Measurements from ENCODE around the gene NPTXR.

The NPTXR gene

DNA sequence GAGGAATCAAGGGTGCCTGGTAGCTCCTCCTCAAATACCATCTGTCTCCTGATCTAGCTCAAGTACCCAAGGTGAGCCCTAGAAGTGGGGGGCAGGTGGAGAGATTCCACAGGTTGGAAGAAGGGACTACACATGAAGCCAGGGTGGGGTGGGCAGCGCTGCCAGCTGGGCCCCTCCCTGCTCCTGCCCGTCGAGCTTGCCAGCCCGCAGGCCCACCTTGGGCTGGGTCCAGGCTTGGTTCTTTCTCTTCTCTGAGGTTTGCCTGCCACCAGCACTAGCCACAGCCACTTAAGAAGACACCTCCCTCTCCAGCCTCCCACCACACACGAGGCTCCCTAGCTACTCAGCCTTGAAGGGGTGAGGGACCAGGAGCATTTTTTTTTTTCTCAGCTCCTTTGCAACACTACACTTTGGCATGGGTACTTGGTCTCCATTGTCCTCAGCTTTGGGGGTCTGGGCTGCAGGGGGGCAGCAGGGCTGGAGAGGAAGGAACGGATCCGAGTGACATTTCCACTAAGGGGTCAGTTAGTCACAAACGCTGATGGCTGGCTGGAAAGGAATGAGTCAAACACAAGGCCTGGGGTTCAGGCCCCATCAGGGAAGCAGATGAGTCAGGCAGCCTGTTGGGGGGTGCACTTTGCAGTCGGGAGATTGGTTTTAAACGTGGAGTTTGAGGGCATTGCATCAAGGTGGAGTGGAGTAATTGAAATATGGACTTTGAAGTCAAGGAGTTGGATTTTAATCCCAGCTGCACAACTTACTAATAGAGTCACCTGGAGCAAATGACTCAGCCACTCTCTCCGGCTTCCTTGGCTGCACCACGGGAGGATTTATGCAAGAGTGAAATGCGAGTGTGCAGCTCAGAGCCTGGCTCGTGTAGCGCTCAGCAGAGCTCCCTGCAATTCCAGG, 7.4 kb upstream of the NPTXR start:
- no peak for DNase-seq

DNA sequence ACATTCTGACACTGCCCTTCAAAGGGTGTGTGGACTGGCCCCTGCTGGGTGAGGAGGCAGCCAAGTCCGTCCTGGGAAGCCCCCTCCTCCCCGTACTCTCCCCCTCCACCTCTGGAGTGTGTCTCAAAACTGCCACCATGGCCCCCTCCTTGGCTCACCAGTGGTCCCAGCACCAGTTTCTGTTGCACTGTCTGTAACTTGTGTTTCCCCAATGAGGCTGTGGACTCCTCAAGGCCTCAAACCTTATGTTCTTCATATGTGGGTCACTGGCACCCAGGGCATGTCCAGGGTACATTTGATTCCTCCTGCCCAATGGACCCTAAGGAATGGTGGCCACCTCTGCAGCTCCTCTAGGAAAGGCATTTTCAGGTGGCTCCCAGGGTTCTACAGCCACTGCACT, 6.6 kb upstream of the NPTXR start:
- no peak for DNase-seq

DNA sequence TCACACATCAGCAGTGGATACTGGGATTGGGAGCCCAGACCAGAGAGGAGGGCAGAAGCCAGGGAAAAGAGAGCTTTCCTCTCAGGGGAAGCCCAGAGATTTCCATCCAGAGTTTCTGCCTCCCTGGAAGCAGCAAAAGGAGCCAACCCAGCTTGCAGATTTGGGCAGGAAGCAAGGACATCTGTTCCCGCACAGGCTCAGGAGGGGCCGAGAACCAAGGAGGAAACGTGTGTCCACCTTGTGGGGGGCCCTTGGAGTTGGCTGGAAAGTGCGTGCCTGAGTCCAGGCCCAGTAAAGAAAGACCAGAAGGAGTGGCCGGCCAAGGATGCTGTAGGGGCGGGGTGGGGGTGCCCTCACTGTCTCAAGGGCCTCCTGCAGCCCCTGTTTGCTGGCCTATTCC, 6.0 kb upstream of the NPTXR start:
- DNase-seq: no peak

DNA sequence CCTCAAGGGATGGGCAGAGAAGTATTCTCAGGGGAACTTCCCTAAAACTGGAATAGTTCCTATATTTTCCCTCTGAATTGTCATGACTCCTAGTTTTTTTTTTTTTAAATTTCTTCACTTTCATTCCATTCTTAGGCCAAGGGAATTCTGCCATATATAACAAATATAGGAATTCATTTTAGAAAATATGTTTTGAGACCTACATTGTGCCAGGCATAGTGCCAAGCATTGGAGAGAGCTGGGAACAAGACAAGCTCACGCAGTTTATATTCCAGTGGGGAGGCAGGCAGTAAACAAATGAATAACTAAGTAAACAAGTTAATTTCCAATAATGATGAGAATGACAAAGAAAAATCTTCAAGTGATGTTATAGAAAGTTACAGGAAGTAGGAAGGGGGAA, 2.6 kb upstream of the NPTXR start:
- no peak for DNase-seq

DNA sequence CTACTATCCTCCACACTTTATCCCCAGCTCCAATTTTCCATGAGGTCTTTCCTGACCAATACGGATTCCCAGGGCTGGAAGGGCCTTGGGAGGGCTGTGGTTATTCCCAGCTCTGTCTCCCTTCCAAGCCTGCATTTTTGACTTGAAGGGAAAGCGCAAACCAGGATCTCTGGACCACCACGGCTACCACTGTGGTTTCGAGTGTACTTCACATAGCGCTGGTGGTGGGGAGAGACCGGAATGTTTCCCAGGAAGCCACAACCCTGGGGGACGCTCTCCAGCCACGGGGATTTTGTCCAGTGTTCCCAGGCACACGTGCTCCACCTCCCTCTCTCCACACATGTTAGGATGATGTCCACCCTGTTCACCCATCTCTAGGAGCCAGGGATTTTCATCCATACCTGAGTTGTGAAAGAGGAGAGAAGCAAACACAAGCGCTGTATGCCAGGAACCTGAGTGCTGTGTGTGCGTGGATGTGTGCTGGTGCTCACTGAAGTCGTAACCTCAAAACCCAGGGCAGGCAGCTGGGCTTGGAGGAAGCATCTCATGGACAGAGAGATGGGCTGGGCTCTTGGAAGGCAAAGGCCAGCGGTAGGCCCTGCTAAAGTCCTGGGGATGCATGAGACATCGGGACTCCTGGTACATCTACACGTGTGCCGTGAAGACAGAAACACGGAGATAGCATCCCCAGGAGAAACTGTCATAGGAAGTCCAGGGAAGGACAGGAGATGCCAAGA, 1.3 kb upstream of the NPTXR start:
- no peak for DNase-seq

DNA sequence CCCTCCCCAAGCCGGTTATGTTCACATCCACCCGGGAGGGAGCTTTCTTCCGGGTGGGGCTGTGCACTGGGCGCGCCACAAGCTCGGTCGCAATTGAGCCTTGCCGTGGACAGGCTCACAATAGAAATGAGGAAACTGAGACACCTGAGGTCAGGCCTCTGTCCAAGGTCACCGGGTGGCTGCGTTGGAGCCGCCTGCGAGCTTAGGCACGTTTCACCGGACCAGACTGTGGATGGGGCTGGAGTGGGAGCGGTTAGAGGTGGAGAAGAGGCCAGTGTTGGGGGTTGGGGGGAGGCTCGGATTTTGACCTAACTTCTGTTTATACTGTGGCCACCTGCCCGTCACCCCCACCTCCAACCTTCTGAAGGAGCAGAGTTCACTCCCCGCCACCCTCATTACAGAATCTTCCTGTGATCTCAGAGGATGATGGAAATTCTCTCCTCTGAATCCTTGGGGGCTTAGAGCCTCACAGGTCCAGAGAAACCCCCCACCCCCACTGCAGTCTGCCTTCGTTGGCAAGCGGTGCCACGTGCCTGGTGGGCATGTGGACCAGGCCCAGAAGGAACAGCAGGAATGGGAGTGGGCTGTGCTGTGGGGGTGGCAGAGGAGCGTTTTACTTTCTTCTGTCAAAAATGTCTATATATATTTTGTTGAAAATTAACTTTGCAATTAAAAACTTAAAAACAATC, 631 bp upstream of the NPTXR start:
- DNase-seq: no peak

DNA sequence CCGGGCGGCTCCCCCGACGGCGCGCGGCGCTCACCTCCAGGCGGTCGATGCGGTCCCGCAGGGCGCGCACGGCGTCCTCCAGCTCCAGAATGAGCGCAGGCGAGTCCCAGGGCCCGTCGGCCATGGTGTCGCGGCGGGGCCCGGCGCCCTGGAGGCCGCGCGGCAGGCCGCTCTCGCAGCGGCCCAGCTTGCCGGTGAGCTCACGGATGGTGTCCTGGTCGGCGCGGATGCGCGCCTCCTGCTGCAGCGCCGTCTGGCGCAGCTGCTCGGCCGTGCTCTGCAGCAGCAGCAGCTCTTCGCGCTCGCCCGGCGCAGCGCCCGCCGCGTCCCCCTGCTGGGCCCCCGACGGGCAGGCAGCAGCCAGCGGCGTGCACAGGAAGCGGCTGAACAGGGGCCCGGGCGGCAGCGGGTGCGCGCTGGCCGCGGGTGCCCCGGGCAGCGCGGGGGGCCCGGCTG, 599 bp downstream of the NPTXR start:
- peak; percentile 33 for DNase-seq

DNA sequence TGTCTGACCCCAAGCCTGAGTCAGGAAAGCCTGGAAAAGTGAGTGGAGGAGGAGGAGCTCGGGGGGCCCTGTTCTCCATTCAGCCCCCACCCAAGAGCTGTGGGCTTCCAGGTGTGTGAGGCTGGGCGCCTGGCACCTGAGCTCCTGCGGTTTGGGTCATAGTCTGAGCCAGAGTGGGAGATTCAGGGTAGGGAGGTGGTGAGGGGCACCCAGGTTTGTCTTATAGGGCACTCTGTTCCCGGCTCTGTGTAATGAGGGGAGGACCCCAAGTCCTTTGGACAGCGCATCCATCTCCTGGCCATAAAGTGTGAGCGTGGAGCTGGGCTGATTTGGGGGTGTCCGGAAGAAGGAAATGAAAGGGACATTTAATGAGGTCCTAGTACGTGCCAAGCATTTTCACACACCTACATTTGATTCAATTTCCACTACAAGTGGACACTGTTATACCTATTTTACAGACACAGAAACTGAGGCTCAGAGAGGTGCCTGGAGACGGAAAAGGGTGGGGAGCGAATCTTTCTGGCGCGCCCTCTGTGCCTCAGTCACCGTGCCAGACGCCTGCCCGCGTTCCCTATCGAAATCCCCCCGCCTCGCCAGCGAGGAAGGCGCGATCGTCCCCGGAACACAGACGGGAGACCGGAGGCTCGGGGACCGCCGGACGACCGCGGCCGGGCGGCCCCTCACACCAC, 1.2 kb downstream of the NPTXR start:
- no peak for DNase-seq

DNA sequence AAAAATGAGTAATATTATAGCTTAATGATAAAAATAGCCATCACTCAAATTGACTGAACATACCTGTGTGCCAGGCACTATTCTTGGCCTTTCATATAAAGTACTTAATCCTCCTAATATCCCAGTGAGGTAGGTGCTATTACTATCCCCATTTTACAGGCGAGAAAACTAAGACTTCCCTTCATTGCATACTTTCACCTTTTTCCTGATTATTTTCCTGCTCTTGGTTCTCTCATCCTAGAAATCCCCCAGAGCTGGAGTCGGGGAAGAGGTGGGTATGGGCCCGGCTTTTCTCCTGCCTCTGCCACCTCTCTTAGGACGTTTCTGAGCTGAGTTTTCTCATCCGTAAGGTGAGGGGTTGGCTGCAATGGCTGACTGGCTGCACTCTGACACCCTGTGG, 2.2 kb downstream of the NPTXR start:
- no peak for DNase-seq

DNA sequence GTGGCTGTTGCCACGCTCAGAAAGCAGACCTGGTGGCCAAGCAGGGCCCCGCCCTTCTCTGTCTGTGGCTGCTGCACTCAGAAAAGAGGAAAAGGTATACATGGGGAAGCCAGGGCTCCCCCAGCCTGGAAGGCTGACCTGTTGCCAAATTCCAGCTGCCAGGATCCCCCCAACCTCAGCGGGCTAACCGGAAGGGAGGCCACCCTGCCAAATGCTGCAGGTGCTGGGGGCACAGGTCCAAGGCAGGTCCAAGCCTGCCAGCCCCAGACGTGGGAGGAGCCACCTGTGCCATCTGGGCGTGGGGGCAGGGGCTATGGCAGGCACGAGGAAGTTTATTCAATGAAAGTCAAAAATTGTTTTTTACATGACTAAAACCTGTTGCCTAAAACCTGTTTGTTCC, 2.6 kb downstream of the NPTXR start:
- DNase-seq: no peak

DNA sequence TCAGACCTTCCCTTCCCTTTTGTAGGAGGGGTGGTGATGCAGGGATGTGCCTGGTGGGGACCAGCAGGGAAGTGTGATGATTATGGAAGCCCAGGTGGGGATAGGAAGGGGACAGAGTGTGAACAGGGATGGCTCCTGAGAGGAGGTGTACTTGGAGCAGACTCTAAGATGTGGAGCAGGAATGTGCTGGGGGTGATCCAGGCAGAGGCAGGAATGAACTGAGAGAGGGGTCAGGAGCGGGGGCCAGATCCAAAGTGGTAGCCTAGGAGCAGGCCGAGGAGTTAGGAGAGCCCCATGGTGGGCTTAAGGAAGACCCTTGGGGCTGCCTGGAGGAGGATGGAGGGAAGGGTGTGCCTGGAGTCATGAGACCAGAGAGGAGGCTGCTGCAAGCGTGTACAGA, 3.7 kb downstream of the NPTXR start:
- no peak for DNase-seq

DNA sequence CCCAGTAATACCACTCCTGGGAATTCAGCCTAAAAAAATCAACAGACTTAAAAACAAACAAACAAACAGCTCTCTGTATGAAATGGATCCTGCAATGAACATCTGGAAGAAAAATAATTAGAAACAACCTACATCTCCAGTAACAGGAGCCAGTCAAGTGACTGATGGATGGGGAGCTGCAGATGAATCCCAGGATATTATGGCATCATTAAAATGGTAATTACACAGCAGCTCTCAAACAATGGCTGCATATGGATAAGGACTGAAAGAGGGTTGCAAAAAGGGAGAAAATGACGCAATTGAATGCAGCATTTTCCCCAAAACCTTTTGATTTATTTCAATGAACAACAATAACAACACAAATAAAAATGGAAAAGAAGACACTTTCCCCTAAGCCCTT, 4.1 kb downstream of the NPTXR start:
- no peak for DNase-seq

DNA sequence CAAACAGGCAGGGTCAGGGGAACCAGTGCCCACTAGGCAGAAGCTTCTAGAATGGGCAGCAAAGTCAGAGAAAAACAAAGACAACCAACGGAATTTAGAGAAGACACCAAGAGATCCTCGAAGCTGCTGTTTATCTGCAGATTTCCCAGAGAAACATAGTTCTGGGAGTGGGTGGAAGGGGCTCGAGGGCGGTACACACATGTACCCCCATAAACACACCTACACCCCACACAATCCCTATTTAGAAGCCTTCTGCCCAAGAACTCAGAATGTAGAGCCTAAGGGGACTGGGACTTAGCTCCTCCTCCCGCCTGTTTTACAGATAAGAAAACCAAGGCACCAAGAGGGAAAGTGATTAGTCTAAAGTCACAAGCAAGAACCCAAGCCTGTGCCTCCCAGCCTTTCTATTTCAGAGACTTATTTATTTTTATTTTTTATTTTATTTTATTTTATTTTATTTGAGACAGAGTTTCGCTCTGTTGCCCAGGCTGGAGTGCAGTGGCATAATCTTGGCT, 6.4 kb downstream of the NPTXR start:
- no peak for DNase-seq

DNA sequence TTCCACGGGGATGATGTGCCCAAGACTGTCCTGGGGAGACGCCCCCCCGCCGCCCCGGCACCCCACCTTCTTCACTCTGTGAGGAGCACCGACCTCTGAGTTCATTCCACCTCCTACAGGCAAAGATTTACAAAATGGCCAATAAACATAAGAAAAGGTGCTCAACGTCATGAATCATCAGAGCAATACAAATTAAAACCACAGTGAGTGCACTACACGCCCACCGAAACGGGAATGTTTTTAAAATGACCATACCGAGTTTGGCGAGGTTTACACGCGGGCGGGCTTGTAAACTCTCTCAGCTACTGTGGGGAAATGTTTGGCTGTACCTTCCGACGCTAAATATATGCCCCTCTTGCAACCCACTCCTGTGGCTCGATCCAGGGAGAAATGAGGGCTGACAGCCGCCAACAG, 7.9 kb downstream of the NPTXR start:
- DNase-seq: no peak

DNA sequence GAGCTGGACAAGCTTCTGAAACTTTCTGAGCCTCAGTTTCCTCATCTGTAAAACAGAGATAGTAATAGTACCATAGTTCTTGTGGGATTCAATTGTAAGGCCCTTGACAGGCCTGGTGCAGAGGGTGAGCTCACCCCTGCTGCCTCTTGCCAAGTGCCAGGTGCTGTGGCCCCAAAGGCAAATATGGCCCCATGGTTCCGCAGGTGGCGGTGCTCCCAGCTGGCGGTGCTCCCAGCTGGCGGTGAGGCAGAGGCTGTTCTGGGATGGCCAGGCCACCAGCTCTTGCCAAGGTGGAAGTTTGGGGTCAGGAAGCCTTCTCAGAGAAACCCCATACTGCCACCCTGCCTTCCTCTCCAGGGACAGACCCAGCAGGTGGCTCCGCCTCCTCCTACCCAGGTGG, 8.8 kb downstream of the NPTXR start:
- no peak for DNase-seq

DNA sequence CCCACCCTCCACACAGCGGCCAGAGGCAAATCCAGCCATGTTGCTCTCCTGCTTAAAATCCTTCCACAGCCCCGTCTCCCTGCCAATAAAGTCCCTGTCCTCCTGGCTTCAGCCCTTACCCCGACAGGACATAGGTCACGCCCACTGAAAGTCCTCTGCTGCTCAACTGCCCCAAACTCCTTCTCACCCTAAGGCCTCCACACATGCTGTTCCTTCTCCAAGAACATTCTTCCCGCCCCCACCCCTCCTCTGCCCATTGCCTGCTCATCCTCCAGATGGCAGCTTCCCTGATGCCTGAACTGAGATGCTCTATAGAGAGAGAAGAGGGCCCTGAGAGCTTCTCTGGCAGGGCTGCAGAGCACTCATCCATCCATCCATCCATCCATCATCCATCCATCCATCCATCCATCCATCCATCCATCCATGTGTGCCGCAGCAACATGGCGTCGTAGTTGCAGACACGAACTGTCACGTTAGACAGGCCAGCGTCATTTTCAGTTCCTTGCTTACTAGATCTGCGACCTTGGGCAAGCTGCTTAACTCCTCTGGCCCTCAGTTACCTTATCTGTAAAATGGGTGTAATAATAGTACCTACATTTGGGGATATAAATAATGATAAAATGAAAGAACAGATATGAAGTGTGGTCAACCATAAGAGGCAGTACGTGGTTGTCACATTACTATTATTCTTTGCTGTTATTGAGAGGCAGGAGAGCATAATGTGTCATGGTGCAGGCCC, 9.4 kb downstream of the NPTXR start:
- no peak for DNase-seq

DNA sequence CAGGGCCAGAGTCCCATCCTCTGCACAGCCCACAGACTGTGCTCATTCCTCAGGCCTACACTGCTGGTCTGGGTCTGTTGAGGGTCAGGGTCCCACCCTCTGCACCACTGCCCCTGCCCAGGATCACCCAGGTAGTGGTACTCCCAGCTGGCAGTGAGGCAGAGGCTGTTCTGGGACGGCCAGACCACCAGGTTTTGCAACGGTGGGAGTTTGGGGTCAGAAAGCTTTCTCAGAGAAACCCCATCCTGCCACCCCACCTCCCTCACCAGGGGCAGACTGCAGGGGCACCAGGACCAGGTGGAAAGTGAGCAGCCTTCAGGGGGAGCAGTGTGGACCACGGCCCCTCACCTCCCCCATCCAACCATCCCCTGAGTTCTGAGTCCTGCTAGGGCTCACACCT, 10.8 kb downstream of the NPTXR start:
- DNase-seq: no peak

DNA sequence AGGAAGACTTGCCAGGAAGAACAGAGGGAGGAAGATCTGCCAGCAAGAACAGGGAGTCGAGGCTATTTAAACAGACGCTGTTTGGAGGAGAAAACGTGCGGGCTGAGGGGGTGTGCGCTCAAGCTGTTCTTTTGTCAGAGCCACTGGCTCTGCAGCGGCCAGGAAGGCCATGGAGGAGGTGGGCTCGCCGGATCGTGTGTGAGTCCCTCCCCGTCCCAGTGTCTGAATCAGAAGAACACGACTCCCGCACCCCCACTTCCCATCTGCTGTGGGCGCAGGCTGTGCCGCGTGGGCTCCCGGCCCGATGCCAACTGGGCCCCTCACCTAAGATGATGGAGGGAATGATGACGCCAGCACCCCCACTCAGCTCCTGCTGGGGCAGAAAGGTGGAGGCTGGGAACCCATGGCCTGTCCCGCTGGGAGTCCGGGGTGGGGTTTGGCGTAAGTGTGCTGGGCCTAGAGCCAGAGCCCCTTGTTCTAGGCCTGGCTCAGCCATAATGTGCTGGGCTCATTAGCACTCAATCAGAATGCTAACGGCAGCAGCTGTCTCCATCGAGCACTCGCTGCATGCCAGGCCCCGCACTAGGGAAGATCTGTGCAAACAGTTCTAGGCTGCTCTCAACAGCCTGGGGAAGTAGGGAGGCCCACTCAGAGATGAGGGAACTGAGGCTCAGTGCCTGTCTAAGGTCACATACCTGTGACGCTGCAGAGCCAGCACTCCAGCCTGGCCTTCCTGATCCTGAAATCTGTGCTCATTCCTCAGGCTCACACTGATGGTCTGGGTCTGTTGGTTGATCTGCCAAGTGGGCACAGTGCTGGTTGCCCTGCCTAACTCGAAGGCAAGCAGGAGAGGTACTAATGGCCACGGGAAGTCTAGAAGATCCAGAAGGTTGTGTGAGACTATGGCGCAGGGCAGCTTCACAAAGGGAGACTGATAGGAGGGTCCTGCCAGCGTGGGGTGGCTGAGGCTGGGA, 11.5 kb downstream of the NPTXR start:
- peak; percentile 36 for DNase-seq

DNA sequence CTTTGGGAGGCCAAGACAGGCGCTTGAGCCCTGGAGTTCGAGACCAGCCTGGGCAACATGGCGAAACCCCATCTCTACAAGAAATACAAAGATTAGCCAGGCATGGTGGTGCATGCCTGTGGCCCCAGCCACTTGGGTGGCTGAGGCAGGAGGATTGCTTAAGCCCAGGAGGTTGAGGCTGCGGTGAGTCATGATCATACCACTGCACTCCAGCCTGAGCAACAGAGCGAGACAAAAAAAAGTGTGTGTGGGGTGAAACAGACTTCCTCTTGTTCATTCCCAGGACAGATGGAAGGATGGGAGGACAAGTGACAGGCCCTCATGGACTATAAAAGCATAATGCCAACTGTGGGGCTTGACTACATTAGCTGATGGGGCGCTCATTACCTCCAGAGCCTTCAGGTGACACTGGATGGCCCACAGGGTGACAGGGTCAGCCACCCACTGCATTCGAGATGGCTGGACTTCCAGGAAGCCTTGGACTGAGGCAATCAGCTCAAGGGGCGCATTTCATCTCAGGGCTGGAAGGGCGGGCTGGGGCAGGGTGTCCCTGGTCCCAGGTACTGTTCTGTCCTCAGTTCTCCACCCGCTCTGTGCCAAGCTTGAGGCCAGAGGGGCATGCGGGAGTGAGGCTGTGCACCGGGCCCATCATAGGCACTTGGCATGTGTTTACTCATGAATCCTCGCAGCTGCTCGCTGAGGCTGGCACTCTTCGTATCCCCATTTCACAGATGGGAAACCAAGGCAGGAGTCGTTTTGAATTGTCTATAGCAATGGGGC, 12.5 kb downstream of the NPTXR start:
- DNase-seq: no peak

DNA sequence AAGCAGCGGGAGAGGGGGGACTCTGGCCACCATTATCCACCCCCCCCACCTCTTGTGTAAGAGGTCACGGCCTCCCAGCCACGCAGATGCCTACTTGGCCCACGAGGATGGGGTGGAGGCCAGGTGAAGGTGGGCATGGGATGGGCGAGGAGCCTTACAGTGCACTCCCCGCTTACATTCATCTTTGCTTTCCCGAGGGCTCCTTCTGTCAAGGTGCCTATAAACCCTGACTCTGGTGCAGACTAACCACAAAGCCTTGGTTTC, 13.1 kb downstream of the NPTXR start:
- DNase-seq: no peak
